Measurements from ENCODE around the gene ADAMTSL1.

- TF ChIP-seq POLR2AphosphoS5 (IDR thresholded peaks at IDR 0.05) (no peak), POLR2A (IDR thresholded peaks at IDR 0.05) (no peak), CTCF (IDR thresholded peaks at IDR 0.05) (no peak), EP300 (IDR thresholded peaks at IDR 0.05) (no peak)
Observed at GRCh38 chr9:18920141-18921084, 446.5 kb downstream of the ADAMTSL1 start.
